IPS DF 4.7 (cell line): ENCODE results near the gene AMBRA1.

Experiments used
- DNase-seq: peaks from one replicate; pipeline ENCODE4 v3.0.0-alpha.2; 2013; ENCODE audit warnings: low spot score; ENCODE audit errors: extremely low read depth

The AMBRA1 gene

DNA sequence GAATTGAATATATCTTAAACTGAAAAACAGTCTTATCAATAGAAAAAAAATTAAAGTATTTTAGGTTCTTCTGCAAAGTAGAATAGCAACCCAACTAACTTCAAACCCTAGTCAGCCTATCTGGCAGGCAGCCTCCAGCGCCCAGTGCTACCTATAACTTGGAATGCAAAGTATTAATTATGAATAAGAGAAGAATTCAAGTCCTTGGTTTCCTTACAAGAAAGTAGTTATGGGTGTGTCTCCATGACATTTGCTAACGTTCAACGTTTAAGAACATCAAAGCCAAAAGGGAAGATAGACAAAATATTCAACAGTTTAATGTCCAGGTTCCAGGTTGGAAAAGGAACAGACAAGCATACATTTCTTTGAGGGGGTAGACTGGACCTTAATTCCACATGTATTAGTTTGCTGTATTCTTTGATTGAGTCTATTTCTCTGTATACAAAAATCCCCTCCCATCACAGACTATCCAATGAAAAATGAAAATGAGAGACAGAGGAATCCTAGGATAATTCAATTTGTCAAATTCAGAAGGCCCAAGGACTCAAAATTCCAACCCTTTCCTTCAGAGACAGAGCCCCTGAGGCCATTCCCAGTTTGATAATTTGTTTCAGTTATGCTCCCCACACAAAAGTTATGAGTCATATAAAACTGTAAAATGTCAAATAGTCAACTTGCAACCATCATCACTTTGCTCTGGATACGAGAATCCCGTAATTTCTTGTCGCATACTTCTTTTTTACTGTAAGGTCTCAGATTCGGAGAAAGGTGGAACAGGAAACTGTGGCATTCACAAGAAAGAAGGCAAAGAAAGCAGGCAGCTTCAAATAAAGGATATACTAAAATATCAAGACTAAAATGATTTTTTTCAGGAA lies 118.5 kb downstream of the AMBRA1 start:
- DNase-seq: no peak

DNA sequence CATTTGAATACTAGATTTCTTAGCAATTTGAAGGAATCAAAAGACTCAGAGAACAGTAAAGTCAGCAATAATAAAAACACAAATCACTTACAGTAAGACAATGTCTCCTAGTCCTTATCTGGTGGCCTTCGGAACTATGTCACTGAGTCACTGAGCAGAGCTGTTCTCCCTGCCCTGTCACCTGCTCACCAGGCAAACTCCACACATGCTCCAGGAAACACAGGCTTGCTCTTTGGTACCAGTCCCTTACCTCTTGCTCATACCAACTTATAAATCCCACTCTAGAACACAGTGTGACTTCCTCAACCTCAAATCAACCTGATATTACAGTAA lies 121.2 kb downstream of the AMBRA1 start:
- no peak for DNase-seq

DNA sequence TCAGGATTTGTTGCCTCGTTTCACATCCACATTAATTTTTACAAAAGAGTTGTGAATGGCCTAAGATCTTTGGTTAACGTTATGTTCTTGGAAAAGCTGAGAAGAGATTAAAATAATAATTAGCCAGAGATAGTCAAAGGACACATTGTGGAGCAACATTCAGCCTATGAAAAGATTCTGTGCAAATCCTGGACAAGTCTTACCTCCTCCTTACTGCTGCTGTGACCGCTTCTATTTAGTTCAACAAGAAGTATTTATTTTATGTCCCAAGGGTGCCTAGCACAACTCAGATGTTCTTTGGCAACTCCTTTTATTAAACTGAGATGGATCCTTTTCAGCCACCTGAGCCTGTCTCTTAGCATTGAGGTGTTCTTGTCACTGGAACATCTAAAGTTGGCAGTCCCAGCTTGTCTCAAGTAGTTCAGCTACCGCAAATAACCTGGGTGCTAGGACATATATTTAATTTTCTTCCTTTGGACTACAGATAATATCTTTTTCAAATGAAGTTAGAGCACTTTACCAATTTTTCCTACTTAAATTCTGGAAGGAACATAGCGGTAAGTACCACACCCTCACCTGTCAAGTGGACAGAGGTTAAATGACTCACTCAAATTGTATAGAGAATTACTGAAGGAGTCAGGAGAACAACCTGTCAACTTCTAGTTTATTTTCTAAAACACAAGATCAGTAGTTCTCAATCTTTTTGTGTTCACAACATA lies 121.7 kb downstream of the AMBRA1 start:
- DNase-seq: no peak

- no peak for DNase-seq
These were observed 123.9 kb downstream of the AMBRA1 start for GRCh38 chr11:46469926-46470325.

DNA sequence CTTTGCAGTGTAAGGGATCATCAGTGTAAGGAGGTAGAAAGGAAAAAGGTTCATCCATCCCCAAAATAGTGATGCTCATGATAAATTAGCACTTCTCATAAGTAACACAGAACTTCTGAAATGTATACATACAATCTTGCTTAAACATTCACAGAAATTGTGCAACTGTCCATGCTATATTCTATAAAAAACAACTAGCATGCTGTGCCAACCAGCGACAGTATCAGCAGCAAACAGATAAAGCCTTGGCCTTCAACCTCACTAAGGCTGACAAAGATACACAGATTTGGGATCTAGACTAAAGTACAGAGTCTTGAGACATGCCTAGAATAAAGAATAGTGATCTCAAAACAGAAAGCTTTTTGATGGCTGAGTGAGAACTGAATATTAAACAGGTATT lies 128.1 kb downstream of the AMBRA1 start:
- no peak for DNase-seq

DNA sequence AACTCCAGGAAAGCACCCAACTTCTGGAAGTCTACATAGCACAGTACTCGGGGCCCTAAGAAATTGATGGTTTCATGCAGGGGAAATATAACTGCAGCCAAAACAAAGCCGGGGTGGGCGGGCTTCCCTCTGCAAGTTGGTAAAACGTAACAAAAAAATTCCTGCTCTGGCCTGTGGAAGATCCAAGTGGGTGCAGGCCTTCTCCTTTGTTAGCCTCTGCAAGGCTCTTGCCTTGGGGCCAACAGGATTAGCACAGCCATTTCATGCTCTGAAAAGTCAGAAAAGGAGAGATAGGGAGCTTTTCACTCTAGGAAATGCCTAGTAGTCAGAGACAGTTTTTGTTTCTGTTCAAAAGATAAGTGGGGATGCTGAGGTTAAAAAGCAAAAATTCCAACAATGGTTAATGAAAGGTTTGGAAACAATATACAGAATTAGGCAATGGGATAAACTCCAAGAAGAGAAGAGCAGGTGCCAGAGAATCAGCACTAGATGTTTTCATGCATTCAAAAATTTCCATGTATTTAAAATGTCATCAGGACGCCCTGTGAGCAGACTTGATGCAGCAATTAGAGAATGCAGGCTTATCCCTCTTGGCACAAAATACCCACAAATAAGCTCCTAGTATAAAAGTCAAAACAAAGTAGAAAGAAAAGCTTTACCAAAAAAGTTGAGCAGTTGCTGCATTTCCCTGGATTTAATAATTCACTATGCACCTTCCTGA lies 130.0 kb downstream of the AMBRA1 start:
- DNase-seq: no peak

DNA sequence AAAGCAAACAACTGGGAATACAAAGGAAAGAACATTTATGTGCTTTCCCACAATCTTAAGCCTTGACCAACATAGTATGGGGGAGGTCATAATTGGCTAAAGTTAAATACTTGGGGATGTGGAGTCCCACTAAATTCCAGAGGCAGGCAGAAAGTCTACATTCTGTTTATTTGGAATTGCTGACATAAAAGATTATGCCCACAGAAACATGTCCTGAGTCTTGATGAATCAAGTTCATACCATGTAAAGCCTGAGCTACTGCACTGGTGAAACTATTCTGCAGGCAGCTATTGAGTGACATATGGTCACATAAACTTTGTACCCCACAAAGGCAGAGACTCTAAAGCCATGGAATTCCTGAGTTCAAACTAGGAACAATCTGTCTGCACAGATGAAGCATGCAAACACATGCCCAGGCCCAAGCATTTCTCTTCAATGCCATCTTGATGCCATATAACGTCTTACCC lies 132.3 kb downstream of the AMBRA1 start:
- no peak for DNase-seq

- DNase-seq: no peak
These were observed 135.3 kb downstream of the AMBRA1 start for GRCh38 chr11:46458491-46458890.

GRCh38 chr11:46457659-46458424 lies 136.0 kb downstream of the AMBRA1 start:
- no peak for DNase-seq

DNA sequence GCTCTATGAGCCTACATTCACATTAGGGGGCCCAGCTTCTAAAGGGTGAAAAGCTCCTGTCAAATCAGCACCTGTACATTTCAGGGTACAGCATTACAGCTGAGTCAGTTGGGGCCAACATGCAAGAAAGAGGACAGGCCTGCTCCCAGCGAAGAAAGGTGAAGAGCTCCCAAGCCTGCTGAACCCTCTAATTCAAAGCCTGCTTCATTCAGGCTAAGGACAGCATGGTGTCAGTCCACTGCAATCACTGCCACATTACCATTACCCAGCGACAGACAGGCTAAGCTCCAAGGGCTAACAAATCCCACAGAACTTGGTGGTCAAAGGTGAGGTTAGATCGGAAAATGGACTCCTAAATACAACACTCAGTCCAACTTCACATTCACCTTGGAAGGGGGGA lies 136.8 kb downstream of the AMBRA1 start:
- DNase-seq: no peak

DNA sequence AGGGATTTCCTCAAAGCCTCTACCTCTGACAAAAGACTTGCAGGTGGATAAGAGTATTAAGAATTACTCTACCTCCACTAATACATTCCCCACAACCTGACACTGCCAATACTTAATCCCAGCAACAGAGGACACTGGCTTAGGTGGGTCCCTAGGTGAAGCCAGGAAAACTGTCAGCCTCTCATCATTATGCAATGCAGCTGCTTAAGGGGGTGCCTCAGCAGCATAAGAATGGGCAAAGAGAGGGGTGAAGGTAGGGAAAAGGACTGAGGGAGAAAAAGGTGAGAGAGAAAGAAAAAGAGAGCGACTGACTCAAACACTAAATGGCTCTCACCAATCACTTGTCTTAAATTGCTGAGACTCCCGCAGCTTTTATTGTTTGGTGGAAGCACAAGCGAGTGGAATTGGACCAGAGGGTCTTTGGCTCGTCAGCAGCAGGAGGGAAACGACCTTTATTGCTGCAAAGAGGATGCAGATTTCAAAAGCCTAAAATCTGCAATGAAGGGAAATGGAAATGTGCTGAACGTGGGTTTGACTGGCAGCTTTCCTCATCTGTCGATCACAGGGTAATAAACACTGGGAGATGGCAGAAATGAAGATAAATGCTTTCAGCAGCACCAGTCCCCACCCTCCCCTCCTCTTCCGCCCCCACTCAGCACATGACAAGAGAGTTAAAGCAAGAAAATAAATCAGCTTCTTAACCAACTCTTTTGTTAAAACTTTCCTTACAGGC lies 137.4 kb downstream of the AMBRA1 start:
- no peak for DNase-seq

DNA sequence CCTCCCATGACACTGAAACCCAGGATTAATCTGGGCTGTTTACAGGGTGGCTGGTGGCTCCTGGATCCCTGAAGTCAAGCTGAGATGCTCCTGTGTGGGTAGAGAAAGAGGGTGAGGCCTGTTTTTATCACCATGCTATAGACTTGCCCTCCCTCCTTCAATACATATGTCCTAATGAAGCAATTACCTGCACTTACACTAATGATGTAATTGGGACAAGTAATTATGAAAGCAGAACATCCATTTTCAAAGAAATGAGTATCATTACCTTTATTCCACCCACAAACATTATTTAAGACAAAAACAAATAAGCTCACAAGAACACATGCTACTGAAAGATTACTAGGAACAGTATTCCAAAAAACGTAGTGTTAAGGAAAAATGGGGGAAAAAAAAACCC lies 138.0 kb downstream of the AMBRA1 start:
- DNase-seq: no peak

- no peak for DNase-seq
These were observed 140.8 kb downstream of the AMBRA1 start for GRCh38 chr11:46452918-46453517.

DNA sequence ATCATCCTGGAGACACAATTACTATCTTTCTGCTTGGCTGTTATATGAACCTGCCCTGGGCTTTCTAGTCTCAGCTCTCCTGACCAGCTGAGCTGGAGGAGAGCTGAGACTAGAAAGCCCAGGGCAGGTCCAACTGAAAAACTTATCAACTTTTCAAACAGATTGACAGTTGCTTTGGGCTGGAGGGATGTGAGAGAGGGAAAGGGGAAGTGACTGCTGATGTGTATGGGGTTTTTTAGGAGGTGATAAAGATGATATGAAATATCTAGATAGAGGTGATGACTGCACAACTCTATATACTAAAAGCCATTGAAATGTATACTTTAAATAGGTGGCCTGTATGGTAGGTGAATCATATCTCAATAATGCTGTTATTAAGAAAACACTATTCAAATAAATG lies 142.1 kb downstream of the AMBRA1 start:
- no peak for DNase-seq

DNA sequence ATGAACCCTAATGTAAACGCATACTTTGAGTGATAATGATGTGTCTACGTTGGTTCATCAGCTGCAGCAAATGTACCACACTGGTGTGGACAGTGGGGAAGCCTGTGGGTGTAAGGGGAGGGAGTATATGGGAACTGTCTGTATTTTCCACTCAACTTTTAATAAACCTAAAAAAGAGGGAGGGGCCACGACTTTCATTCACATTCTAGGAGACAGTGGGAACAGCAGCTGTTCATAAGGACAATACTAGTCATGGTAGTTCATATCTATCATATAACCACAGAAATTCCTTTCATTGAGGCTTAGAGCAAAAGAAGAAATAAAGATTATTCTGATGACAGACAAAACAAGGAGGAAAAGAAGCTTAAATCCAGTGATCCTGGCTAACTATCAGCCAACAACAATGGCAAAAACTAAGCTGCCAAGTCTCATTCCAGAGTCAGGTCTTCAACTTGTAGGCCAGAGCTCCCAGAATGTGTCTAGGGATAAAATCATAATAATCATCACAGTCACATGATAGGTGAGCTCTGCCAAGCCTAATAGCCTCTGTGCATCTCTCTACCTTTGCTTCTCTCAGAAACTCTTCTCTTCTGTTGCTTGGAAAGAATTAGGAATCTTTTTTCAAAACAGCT lies 142.9 kb downstream of the AMBRA1 start:
- DNase-seq: no peak

- no peak for DNase-seq
These were observed 146.3 kb downstream of the AMBRA1 start for GRCh38 chr11:46447544-46447943.

DNA sequence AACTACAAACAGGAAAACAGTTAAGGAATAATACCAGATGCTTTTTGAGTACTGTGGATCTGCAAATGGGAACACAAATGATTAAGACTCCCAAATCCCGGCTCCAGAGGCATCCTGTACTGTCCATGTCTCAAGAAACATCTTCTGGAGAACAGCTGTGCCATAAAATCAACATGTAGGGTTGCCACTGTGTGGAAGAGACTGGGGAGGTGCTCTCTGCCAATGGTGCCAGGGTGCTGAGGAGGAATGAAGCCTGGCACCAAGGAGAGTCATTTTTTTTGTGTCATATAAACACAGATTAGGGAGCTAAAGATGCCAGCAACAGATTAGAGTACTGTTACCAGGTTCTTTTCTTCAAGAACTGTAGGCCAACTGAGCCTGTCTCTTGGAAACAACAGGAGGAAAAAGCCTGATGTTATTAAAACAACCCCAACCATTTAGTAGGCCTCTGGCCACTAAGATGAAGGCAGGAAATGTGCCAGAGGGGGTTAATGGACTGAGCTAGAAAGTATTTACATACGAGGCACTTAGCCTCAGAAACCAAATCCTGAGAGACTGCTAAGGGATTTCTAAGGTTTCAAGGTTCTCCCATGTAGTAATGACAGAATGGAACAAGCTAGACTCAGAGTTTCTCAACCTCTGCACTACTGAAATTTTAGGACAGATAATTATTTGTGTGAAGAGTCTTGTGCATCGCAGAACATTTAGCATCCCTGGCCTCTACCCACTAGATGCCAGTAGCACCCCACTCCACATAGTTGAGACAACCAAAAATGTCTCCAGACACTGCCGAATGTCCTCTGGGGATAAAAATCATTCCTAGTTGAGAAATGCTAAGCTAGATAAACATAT lies 147.7 kb downstream of the AMBRA1 start:
- DNase-seq: peak; percentile 22

DNA sequence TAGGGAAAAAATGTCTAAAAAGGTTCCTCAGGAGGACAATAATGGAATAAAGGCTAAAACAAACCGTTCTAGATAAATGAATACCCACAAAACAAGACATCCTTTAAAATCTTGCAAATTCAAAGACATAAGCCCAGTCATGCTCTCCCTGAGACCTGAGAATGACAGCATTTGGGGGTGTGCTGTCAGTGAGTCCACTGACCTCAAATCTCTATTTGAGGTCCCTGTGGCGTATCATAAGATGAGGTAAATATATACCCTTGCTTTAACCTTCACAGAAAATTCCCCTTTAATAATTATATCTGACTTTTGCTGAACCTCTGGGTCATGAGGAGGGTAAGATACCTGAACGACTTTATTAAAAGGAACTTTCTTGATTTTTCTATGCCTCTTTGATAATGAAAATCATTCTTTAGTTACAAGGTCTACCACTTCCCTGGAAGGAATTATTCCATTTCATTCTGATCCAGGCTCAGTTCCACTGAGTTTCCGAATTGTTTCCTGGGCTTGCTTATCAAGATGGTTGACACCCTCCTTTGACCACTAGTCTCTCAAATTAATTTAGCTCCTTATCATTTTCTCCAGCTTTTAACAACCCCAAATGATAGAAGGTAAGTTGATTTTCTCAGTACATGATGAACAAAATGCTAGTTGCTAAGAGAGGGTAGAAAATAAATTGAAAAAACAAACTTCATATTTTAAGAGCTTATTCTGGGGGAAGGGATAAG lies 148.5 kb downstream of the AMBRA1 start:
- DNase-seq: no peak
